PC-3 (cell line): ENCODE measurements around the gene NUTM1.

Source experiments
- CTCF ChIP-seq: fragments of 300-600 bp; sonication (generic); conservative IDR thresholded peaks from 2 replicates; pipeline ENCODE4 v1.5.1; 2017; ENCODE audit warnings: antibody characterized with exemption, low read depth, mild to moderate bottlenecking, low read length
- EZH2 ChIP-seq: fragments of 300-600 bp; sonication (generic); IDR thresholded peaks from one replicate; pipeline ENCODE4 v1.6.1; 2017; ENCODE audit warnings: antibody characterized with exemption, mild to moderate bottlenecking, low read length; ENCODE audit not compliant: unreplicated experiment
- EZH2phosphoT487 ChIP-seq: fragments of 300-600 bp; sonication (generic); IDR thresholded peaks from 2 replicates; pipeline ENCODE4 v1.6.1; 2018; ENCODE audit warnings: mild to moderate bottlenecking, antibody characterized with exemption, low read length, borderline replicate concordance

DNA sequence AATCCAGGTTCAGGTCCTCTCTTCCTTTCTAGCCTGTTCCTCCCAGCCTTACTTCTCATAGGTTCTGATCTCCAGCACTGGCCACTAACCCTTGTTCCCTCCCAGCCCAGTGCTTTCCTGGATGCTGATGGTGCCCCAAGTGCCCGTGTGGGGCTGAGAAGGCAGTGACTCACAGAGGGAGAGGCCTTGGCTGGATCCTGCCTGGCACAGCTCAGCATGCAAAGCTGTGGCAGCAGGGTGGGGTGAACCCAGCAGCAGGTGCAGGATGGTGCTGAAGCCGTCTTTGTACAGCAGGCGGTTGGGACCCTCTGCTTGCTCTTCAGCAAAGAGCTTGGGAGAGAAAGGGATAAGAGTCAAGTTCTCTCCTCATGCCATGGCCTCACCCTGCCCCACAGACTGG is 16.3 kb downstream of the NUTM1 start:
- TF ChIP-seq CTCF = no peak
- TF ChIP-seq EZH2 = no peak
- TF ChIP-seq EZH2phosphoT487 = no peak
